Right kidney (tissue), 1 donor: ENCODE data around the gene VCPKMT.

Experiments used
- DNase-seq: peaks from one replicate; pipeline ENCODE4 v3.0.0-alpha.2; 2016

Gene VCPKMT

GRCh38 chr14:50067723-50068495 is 48.5 kb downstream of the VCPKMT start:
- no peak for DNase-seq

GRCh38 chr14:50065583-50065982 is 50.8 kb downstream of the VCPKMT start:
- no peak for DNase-seq

- no peak for DNase-seq
Observed at GRCh38 chr14:50064993-50065392, 51.4 kb downstream of the VCPKMT start.

GRCh38 chr14:50063876-50064420 is 52.4 kb downstream of the VCPKMT start:
- no peak for DNase-seq

GRCh38 chr14:50062438-50063085 is 53.8 kb downstream of the VCPKMT start:
- peak; percentile 38 for DNase-seq

- peak; percentile 66 for DNase-seq
Observed at GRCh38 chr14:50061664-50062437, 54.5 kb downstream of the VCPKMT start.

GRCh38 chr14:50060871-50061663 is 55.3 kb downstream of the VCPKMT start:
- peak; percentile 73 for DNase-seq

GRCh38 chr14:50059763-50060616 is 56.4 kb downstream of the VCPKMT start:
- DNase-seq: no peak
